Spinal cord (tissue), 10 donors: Measurements from ENCODE around the gene FBLN2. TPM values are rescaled to one million over a fixed set of nuclear protein-coding genes. Genes with fewer than 3 reads are reported as not detected.
A peak's percentile ranks its signal among the peaks of the same experiment; 100 is the strongest.

Experiments used
- DNase-seq, 6 donors: peaks; one replicate each; pipeline versions ENCODE4 v3.0.0 to v3.0.0-alpha.2; 2013 to 2015; ENCODE audit warnings: low spot score in 6 of 6, low read depth in 4 of 6
- H3K27ac ChIP-seq: one replicate; pipeline ENCODE4 v1.5.1; 2013; ENCODE audit warnings: low read depth, low read length, control low read depth
- H3K27me3 ChIP-seq: one replicate; pipeline ENCODE4 v1.6.1; 2013; ENCODE audit warnings: low read length; ENCODE audit not compliant: control insufficient read depth, insufficient read depth
- H3K36me3 ChIP-seq: one replicate; pipeline ENCODE4 v1.6.1; 2013; ENCODE audit warnings: low read length; ENCODE audit not compliant: control insufficient read depth, insufficient read depth
- H3K4me1 ChIP-seq: one replicate; pipeline ENCODE4 v1.6.1; 2013; ENCODE audit warnings: low read length; ENCODE audit not compliant: control insufficient read depth, insufficient read depth
- H3K4me3 ChIP-seq: one replicate; pipeline ENCODE4 v1.5.1; 2013; ENCODE audit warnings: low read depth, low read length, control low read depth
- H3K9me3 ChIP-seq: one replicate; pipeline ENCODE4 v1.6.1; 2013; ENCODE audit warnings: low read length; ENCODE audit not compliant: control insufficient read depth, insufficient read depth
- WGBS: methylation state at CpG from one replicate; pipeline ENCODE4 v1.1.5; 2013; ENCODE audit warnings: missing lambda C conversion rate; ENCODE audit not compliant: insufficient coverage; 5-methylcytosine and 5-hydroxymethylcytosine counted together
- polyA plus RNA-seq, 2 donors: library from polyadenylated mRNA; unstranded; fragments of 120-200 nt; gene quantifications; one replicate each; pipeline ENCODE4 v1.2.1, GENCODE V29; 2013; ENCODE audit not compliant: insufficient read length in 2 of 2
- total RNA-seq, 2 donors: library from RNA; depleted of rRNA in 1 of 2; stranded (reverse); fragments of 120-200 nt in 1 of 2; fragments of >200 nt in 1 of 2; gene quantifications; one replicate each; pipeline versions ENCODE4 v1.2.3 to v1.2.4, GENCODE V29; 2013 to 2014
- donor health status: healthy.

FBLN2 gene
- total and polyA plus RNA-seq, 4 donors, result 19.5 to 81.9 (median 31.5) TPM

DNA sequence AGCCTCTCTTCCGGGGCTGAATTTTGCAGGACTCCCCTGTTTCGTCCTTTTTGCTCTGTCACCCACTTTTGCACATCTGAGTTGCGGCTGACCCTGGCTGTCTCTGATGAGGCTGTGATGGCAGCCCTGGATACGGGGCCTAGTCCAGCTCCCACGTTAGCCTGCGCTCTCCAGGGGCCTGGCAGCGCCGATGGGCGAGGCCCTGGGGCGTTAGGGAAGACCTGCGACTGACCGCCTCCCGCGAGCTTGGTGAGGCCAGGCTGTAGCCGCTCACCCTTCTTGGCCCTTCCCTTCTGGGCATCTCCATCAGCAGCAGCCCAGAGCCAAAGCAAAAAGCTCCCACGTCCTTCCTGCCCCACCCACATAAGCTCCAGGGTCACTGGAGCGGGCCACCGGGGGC, 85.2 kb downstream of the FBLN2 start:
- Histone ChIP-seq H3K4me1 (peaks cover 22% of the 10 kb centered on the region), H3K27me3 (no peaks in the 10 kb centered on the region), H3K9me3 (no peaks in the 10 kb centered on the region), H3K27ac (no peak overlapping the region), H3K36me3 (peaks cover 18% of the 10 kb centered on the region), H3K4me3 (no peak overlapping the region)
- 81% methylated on average over 18 of the region's 18 CpGs for WGBS
- no peak for DNase-seq

DNA sequence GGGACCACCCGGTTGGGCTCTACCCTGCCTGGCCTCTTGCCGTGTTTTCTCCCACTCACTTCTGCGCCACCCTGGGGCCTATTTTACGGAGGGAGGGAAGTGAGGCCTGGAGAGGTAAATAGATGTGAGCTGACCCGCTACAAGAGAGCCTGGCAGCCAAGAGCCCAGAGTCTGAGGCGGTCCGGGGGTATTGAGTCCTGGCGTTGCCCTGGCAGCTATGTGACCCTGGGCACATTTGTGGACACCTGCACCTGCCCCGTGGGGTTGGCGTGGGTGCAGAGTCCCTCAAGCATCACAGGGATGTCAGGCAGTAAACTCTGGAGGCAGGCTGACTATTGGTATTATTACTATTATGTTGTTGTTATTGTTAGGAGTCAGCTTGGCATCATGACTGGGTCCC, 85.7 kb downstream of the FBLN2 start:
- no peak for DNase-seq
- H3K4me3 ChIP-seq, result no peak overlapping the region
- H3K4me1 ChIP-seq, result peaks cover 27% of the 10 kb centered on the region
- 91% methylated on average over 10 of the region's 10 CpGs for WGBS
- H3K27me3 ChIP-seq, result no peaks in the 10 kb centered on the region
- H3K27ac ChIP-seq, result no peak overlapping the region
- no peaks in the 10 kb centered on the region for H3K9me3 ChIP-seq
- H3K36me3 ChIP-seq, result peaks cover 16% of the 10 kb centered on the region

DNA sequence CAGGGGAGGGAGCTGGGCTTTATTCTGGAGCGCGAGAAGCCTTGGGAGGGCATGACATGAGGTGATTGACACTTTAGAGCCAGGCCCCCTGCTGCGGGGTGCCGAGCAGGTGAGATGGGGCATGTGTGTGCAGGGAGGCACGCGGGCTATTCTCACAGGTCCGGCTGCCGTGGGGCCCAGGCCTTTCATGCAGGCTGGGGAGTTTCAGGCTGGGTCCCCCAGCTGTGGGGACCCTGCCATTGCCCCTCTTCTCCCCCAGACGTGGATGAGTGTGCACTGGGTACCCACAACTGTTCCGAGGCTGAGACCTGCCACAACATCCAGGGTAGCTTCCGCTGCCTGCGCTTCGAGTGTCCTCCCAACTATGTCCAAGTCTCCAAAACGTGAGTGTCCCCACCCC, 87.3 kb downstream of the FBLN2 start:
- no peaks in the 10 kb centered on the region for H3K9me3 ChIP-seq
- DNase-seq, result no peak
- H3K27ac ChIP-seq, result no peak overlapping the region
- no peaks in the 10 kb centered on the region for H3K27me3 ChIP-seq
- 90% methylated on average over 14 of the region's 14 CpGs for WGBS
- H3K36me3 ChIP-seq, result peaks cover 12% of the 10 kb centered on the region
- peaks cover 27% of the 10 kb centered on the region for H3K4me1 ChIP-seq
- H3K4me3 ChIP-seq, result no peak overlapping the region

GRCh38 chr3:13636874-13637273, 87.9 kb downstream of the FBLN2 start:
- Histone ChIP-seq H3K4me3 (no peak overlapping the region), H3K4me1 (peaks cover 27% of the 10 kb centered on the region), H3K27me3 (no peaks in the 10 kb centered on the region), H3K36me3 (peaks cover 12% of the 10 kb centered on the region), H3K9me3 (no peaks in the 10 kb centered on the region), H3K27ac (no peak overlapping the region)
- DNase-seq, result no peak
- WGBS, result 82% methylated on average over 5 of the region's 8 CpGs

GRCh38 chr3:13637311-13637891, 88.5 kb downstream of the FBLN2 start:
- Histone ChIP-seq H3K4me3 (no peak overlapping the region), H3K4me1 (peaks cover 24% of the 10 kb centered on the region), H3K27ac (no peak overlapping the region), H3K9me3 (no peaks in the 10 kb centered on the region), H3K36me3 (peaks cover 12% of the 10 kb centered on the region), H3K27me3 (no peaks in the 10 kb centered on the region)
- 72% methylated on average over 30 of the region's 31 CpGs for WGBS
- DNase-seq, result no peak

DNA sequence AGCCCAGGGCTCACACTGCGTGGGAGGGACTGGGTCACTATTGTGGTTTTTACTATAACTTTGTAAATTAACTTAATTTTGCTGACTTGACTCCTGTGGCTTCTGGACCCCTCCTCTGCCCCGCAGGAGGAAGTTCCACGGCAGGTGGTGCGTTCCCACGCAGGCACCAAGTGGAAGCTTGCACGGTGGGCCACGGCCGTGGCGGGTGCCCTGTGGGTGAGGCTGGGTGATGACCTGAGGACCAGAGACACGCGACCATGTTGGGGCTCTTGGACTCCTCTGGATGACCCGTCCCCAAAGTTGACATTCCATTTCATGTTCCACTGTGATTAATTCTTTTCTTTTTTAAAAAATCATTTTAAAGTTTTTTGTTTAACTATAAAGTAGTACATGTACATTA, 89.0 kb downstream of the FBLN2 start:
- 83% methylated on average over 2 of the region's 12 CpGs for WGBS
- H3K27me3 ChIP-seq, result no peaks in the 10 kb centered on the region
- no peak for DNase-seq
- H3K36me3 ChIP-seq, result peaks cover 12% of the 10 kb centered on the region
- H3K4me3 ChIP-seq, result no peak overlapping the region
- H3K4me1 ChIP-seq, result peaks cover 24% of the 10 kb centered on the region
- no peaks in the 10 kb centered on the region for H3K9me3 ChIP-seq
- H3K27ac ChIP-seq, result no peak overlapping the region

DNA sequence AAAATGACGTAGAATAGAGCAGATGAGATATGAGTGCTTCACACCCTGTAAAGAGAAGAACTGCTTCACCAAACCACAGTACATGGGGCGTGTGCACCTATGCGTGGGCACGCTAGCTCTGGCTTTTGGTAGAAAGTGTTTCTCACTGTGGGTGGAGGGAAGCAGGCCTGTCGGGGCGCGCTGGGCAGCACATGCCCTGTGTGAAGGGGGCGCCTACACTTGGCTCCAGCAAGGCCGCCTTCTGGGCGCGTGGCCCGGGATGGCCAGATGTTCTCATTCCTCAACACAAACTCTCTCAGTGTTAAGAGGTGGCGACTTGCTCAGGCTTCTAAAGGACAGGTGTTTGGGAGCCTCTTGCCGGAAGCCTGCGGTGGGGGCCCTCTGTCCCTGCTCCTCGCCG, 90.0 kb downstream of the FBLN2 start:
- 72% methylated on average over 10 of the region's 17 CpGs for WGBS
- Histone ChIP-seq H3K9me3 (no peaks in the 10 kb centered on the region), H3K36me3 (peaks cover 8% of the 10 kb centered on the region), H3K4me3 (no peak overlapping the region), H3K27ac (no peak overlapping the region), H3K4me1 (peaks cover 23% of the 10 kb centered on the region), H3K27me3 (no peaks in the 10 kb centered on the region)
- peak in 1 of 6 donors; percentile 17 for DNase-seq

- no peak for DNase-seq
- Histone ChIP-seq H3K4me3 (no peak overlapping the region), H3K27ac (no peak overlapping the region), H3K4me1 (peaks cover 17% of the 10 kb centered on the region), H3K27me3 (peaks cover 3% of the 10 kb centered on the region), H3K36me3 (peaks cover 4% of the 10 kb centered on the region), H3K9me3 (no peaks in the 10 kb centered on the region)
- 86% methylated on average over 6 of the region's 6 CpGs for WGBS
Measured at GRCh38 chr3:13642597-13642996, 93.7 kb downstream of the FBLN2 start.

GRCh38 chr3:13644341-13645117, 95.6 kb downstream of the FBLN2 start:
- no peak overlapping the region for H3K4me3 ChIP-seq
- no peak for DNase-seq
- H3K4me1 ChIP-seq, result peaks cover 18% of the 10 kb centered on the region
- H3K9me3 ChIP-seq, result no peaks in the 10 kb centered on the region
- no peak overlapping the region for H3K27ac ChIP-seq
- WGBS, result 97% methylated on average over 3 of the region's 4 CpGs
- H3K27me3 ChIP-seq, result peaks cover 3% of the 10 kb centered on the region
- no peaks in the 10 kb centered on the region for H3K36me3 ChIP-seq
